Activated CD4-positive, alpha-beta T cell treated with anti-CD3 and anti-CD28 coated beads, Interleukin-2, amount 10 ng/mL, durations not matched to agents 24 days and 14 days (primary cell): Measurements from ENCODE around the gene DCN. TPM values are rescaled to one million over a fixed set of nuclear protein-coding genes. Genes with fewer than 3 reads are reported as not detected.

Source experiments
- DNase-seq: peaks from one replicate; pipeline ENCODE4 v3.0.0; 2022
- H3K27ac Mint-ChIP-seq: one replicate; pipeline ENCODE4 v1.8.0; 2022; ENCODE audit warnings: mild to moderate bottlenecking, mixed read lengths
- H3K27me3 Mint-ChIP-seq: one replicate; pipeline ENCODE4 v1.8.0; 2022; ENCODE audit warnings: mixed read lengths
- H3K36me3 Mint-ChIP-seq: one replicate; pipeline ENCODE4 v1.8.0; 2022; ENCODE audit warnings: low read depth, mild to moderate bottlenecking, mixed read lengths
- H3K4me1 Mint-ChIP-seq: one replicate; pipeline ENCODE4 v1.8.0; 2021; ENCODE audit warnings: mixed read lengths
- H3K4me3 Mint-ChIP-seq: one replicate; pipeline ENCODE4 v1.8.0; 2022; ENCODE audit warnings: mild to moderate bottlenecking, moderate library complexity, mixed read lengths
- H3K9me3 Mint-ChIP-seq: one replicate; pipeline ENCODE4 v1.8.0; 2021; ENCODE audit warnings: mixed read lengths
- intact Hi-C: fragments of 100-400 bp; cut with micrococcal nuclease; formaldehyde crosslinking; loops from one replicate; pipeline ENCODE4 v1.15.1; 2023
- total RNA-seq: library from RNA; stranded (reverse); gene quantifications from 2 replicates; pipeline ENCODE4 v1.2.3, GENCODE V29; 2022

DCN gene
- total RNA-seq, 1 donor from 2014 or later: not detected

- no peaks in the 10 kb centered on the region for H3K9me3 Mint-ChIP-seq
- H3K36me3 Mint-ChIP-seq: no peaks in the 10 kb centered on the region
- H3K27me3 Mint-ChIP-seq: no peaks in the 10 kb centered on the region
- no peaks in the 10 kb centered on the region for H3K4me1 Mint-ChIP-seq
- intact Hi-C loops: no loop called here
- no peak overlapping the region for H3K4me3 Mint-ChIP-seq
- no peak for DNase-seq
- H3K27ac Mint-ChIP-seq: no peak overlapping the region
Measured at GRCh38 chr12:91140026-91140931, 42.3 kb downstream of the DCN start.

- Mint-ChIP-seq H3K4me1 (no peaks in the 10 kb centered on the region), H3K27ac (no peak overlapping the region), H3K27me3 (no peaks in the 10 kb centered on the region), H3K4me3 (no peak overlapping the region), H3K36me3 (no peaks in the 10 kb centered on the region), H3K9me3 (no peaks in the 10 kb centered on the region)
- DNase-seq: no peak
- intact Hi-C loops: no loop called here
Measured at GRCh38 chr12:91139286-91139685, 43.3 kb downstream of the DCN start.

DNA sequence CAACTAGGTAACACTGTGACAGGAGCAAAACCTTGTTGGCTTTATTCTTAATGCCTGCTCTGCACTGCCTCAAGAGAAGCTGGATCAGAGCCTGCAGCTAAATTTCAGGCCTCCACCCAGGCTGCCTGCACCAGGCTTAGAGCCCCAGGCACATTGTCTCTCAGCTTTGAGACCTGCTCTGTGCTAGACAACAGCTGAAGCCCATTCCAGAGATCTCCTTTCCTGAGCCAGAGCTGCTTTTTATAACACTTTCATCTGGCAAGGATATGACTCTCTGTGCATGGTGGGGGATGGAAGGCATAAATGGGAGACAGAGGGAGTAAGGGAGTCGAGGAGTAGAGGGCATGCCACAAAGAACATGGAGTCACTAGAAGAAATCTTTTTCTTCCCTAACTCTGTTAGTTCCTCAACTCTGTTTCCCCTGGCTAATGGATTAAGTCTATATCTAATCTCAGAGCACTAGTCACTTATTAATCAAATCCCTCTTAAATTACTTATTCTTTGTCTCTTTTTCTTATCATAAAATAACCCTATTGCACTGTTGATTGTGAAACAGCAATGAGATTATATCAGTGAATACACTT is 44.2 kb downstream of the DCN start:
- no peak overlapping the region for H3K4me3 Mint-ChIP-seq
- H3K27ac Mint-ChIP-seq: no peak overlapping the region
- no peaks in the 10 kb centered on the region for H3K27me3 Mint-ChIP-seq
- DNase-seq: no peak
- no peaks in the 10 kb centered on the region for H3K36me3 Mint-ChIP-seq
- H3K4me1 Mint-ChIP-seq: no peaks in the 10 kb centered on the region
- H3K9me3 Mint-ChIP-seq: no peaks in the 10 kb centered on the region
- intact Hi-C loops: no loop called here

DNA sequence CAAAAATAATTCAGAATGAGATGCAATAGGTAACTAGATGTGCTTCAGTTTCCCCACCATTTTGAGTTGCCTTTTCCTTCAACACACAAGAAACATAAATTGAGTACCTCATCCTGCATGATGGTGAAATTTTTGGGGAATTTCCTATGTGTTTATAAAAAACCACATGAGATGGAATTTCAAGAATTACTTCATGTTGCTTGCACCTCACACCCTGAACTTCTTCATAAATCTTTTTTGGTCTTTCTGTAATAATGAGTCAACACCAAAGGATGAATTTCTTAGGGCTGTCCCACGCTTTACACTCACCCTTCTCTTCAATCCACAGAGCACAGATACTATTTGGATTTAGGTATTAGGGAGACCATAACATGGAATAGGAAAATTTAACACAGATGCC is 48.7 kb downstream of the DCN start:
- intact Hi-C loops: no loop called here
- H3K4me1 Mint-ChIP-seq: no peaks in the 10 kb centered on the region
- H3K27ac Mint-ChIP-seq: no peak overlapping the region
- H3K36me3 Mint-ChIP-seq: no peaks in the 10 kb centered on the region
- H3K9me3 Mint-ChIP-seq: no peaks in the 10 kb centered on the region
- no peak for DNase-seq
- no peak overlapping the region for H3K4me3 Mint-ChIP-seq
- no peaks in the 10 kb centered on the region for H3K27me3 Mint-ChIP-seq

GRCh38 chr12:91129662-91130362 is 52.8 kb downstream of the DCN start:
- H3K9me3 Mint-ChIP-seq: no peaks in the 10 kb centered on the region
- H3K36me3 Mint-ChIP-seq: no peaks in the 10 kb centered on the region
- DNase-seq: no peak
- no peak overlapping the region for H3K4me3 Mint-ChIP-seq
- intact Hi-C loops: no loop called here
- no peak overlapping the region for H3K27ac Mint-ChIP-seq
- H3K27me3 Mint-ChIP-seq: no peaks in the 10 kb centered on the region
- no peaks in the 10 kb centered on the region for H3K4me1 Mint-ChIP-seq

GRCh38 chr12:91127751-91128150 is 54.9 kb downstream of the DCN start:
- H3K4me3 Mint-ChIP-seq: no peak overlapping the region
- H3K36me3 Mint-ChIP-seq: no peaks in the 10 kb centered on the region
- DNase-seq: no peak
- H3K27me3 Mint-ChIP-seq: no peaks in the 10 kb centered on the region
- intact Hi-C loops: no loop called here
- H3K4me1 Mint-ChIP-seq: no peaks in the 10 kb centered on the region
- no peak overlapping the region for H3K27ac Mint-ChIP-seq
- H3K9me3 Mint-ChIP-seq: no peaks in the 10 kb centered on the region

GRCh38 chr12:91127306-91127705 is 55.3 kb downstream of the DCN start:
- Mint-ChIP-seq H3K36me3 (no peaks in the 10 kb centered on the region), H3K4me1 (no peaks in the 10 kb centered on the region), H3K27me3 (no peaks in the 10 kb centered on the region), H3K9me3 (no peaks in the 10 kb centered on the region), H3K27ac (no peak overlapping the region), H3K4me3 (no peak overlapping the region)
- DNase-seq: no peak
- intact Hi-C loops: no loop called here

DNA sequence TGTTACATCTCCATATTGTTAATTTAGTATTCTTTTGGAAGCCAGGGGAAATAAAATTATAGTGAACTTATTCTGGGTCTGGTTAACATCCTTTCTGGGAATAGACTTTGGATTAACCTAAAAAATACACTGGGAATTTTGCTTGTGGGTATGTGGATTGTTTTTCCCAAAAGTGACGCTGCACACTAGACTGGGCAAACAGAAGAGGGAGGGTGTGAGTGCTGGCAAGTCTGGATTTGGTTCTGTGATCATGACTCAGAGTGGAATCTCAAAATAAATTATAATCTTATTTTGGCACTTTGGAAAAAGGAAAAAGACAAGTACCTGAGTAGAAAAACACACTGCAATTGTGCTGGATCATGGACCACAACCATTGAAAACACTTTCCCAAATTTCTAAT is 56.1 kb downstream of the DCN start:
- no peak overlapping the region for H3K4me3 Mint-ChIP-seq
- H3K4me1 Mint-ChIP-seq: no peaks in the 10 kb centered on the region
- H3K9me3 Mint-ChIP-seq: no peaks in the 10 kb centered on the region
- no peak for DNase-seq
- intact Hi-C loops: no loop called here
- H3K27me3 Mint-ChIP-seq: no peaks in the 10 kb centered on the region
- H3K36me3 Mint-ChIP-seq: no peaks in the 10 kb centered on the region
- H3K27ac Mint-ChIP-seq: no peak overlapping the region

DNA sequence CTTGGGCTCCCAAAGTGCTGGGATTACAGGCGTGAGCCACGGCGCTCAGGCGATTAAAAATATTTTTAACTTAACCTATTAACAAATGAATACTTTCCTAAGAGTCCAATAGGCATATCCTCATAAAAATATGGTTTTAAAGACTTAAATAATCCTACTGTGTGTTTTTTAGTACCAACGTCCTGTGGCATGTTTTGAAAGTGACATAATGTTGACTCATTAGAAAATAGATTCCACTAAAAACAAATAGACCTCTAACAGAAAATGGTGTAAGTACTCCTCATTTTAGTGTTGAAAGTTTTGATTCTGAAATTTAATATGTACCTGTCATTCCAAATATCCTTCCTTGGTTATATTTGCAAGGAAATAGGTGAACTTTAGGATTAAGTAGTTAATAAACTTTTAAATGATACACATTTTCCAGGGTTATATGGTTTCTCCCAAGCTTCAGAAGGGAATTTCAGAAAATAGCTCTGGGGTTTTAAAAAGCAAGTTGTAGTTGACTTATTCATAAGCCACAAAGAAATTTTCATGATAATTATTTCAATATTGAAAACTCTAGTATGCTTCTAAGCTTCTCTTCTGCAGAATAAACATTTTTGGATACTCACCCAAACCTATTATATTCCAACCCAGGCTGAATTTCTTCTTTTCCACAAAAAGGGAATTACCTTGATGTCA is 59.2 kb downstream of the DCN start:
- no peaks in the 10 kb centered on the region for H3K4me1 Mint-ChIP-seq
- no peaks in the 10 kb centered on the region for H3K27me3 Mint-ChIP-seq
- no peaks in the 10 kb centered on the region for H3K9me3 Mint-ChIP-seq
- no peak overlapping the region for H3K4me3 Mint-ChIP-seq
- H3K36me3 Mint-ChIP-seq: no peaks in the 10 kb centered on the region
- intact Hi-C loops: no loop called here
- H3K27ac Mint-ChIP-seq: no peak overlapping the region
- DNase-seq: no peak

GRCh38 chr12:91120781-91121180 is 61.8 kb downstream of the DCN start:
- Mint-ChIP-seq H3K27ac (no peak overlapping the region), H3K9me3 (no peaks in the 10 kb centered on the region), H3K27me3 (no peaks in the 10 kb centered on the region), H3K36me3 (no peaks in the 10 kb centered on the region), H3K4me1 (no peaks in the 10 kb centered on the region), H3K4me3 (no peak overlapping the region)
- no peak for DNase-seq
- intact Hi-C loops: no loop called here

- Mint-ChIP-seq H3K36me3 (no peaks in the 10 kb centered on the region), H3K4me1 (no peaks in the 10 kb centered on the region)
Measured at GRCh38 chr12:91119089-91119488, 63.5 kb downstream of the DCN start.

GRCh38 chr12:91113621-91114020 is 69.0 kb downstream of the DCN start:
- H3K4me1 Mint-ChIP-seq: no peaks in the 10 kb centered on the region
- intact Hi-C loops: no loop called here
- no peak overlapping the region for H3K4me3 Mint-ChIP-seq
- H3K27me3 Mint-ChIP-seq: no peaks in the 10 kb centered on the region
- H3K36me3 Mint-ChIP-seq: no peaks in the 10 kb centered on the region
- no peak for DNase-seq
- no peaks in the 10 kb centered on the region for H3K9me3 Mint-ChIP-seq
- no peak overlapping the region for H3K27ac Mint-ChIP-seq

More at GRCh38 chr12:91119089-91119488, 63.5 kb downstream of the DCN start:
- Mint-ChIP-seq H3K9me3 (no peaks in the 10 kb centered on the region), H3K4me3 (no peak overlapping the region), H3K27ac (no peak overlapping the region), H3K27me3 (no peaks in the 10 kb centered on the region)
- no peak for DNase-seq
- intact Hi-C loops: no loop called here

- Mint-ChIP-seq H3K4me1 (no peaks in the 10 kb centered on the region), H3K4me3 (no peak within 1 kb of the TSS), H3K36me3 (no peaks in the 10 kb centered on the region), H3K9me3 (no peaks in the 10 kb centered on the region), H3K27me3 (no peaks in the 10 kb centered on the region), H3K27ac (no peak within 1 kb of the TSS)
- intact Hi-C loops: no loop called here
- DNase-seq: no peak
Measured at GRCh38 chr12:91111366-91112325, 71.0 kb downstream of the DCN start, which contains the start of gene LUM. Gene LUM, minus strand, starts transcription at chr12:91111494. Its CDS starts 2,515 bp downstream, at chr12:91108979.
